A549 (cell line): ENCODE results near the gene NAA40.

ENCODE experiments used
- CTCF ChIP-seq: fragments of >200 bp; sonication (Bioruptor Twin); formaldehyde crosslinking; IDR thresholded peaks from 3 replicates; pipeline ENCODE4 v1.5.1; 2016
- EP300 ChIP-seq, 2 experiments: fragments of >200 bp; sonication (Bioruptor Twin); formaldehyde crosslinking; IDR thresholded peaks; 2 replicates in 1 of 2; 3 replicates in 1 of 2; pipeline ENCODE4 v1.6.1; 2016 to 2017
- HOXA7 ChIP-seq: fragments of 250-450 bp; sonication (Bioruptor Pico); IDR thresholded peaks from 2 replicates; pipeline ENCODE4 v1.5.0; 2020; ENCODE audit warnings: mild to moderate bottlenecking, moderate library complexity
- POLR2A ChIP-seq: IDR thresholded peaks from 2 replicates; pipeline ENCODE4 v1.6.1; 2012; ENCODE audit warnings: mild to moderate bottlenecking, low read length

DNA sequence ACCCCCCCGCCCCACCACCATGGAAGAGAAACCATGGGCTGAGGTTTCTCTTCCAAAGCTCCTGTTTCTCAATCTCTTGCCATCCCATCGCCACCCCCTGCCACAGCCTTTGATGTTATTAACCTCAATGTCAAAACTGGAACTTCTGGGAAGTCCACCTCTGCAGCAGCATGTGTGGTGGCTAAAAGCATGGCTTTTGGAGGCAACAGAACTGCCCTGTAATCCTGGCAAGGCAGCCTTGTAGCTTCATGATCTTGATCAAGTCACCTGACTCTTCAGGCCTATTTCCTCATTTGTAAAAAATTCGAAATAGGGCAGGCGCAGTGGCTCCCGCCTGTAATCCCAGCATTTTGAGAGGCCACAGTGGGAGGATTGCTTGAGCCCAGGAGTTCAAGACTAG, 32.1 kb downstream of the NAA40 start:
- no peak for TF ChIP-seq HOXA7 (CRISPR knock-in tag)
- TF ChIP-seq CTCF: no peak
- no peak for TF ChIP-seq POLR2A
- no peak for TF ChIP-seq EP300 (IDR thresholded peaks at IDR 0.05)
